ENCODE measurements around the gene VAV3.

GRCh38 chr1:107817935-107818334 lies 147.0 kb downstream of the VAV3 start:
- TF ChIP-seq POLR2A (IDR thresholded peaks at IDR 0.05), result no peak
- no peak for TF ChIP-seq EP300 (IDR thresholded peaks at IDR 0.05)
